H9 (cell line): ENCODE measurements around the gene LIMK2. TPM values are rescaled to one million over a fixed set of nuclear protein-coding genes. Genes with fewer than 3 reads are reported as not detected.

Source experiments
- DNase-seq: peaks from one replicate; pipeline ENCODE4 v3.0.0-alpha.2; 2017
- H2AFZ ChIP-seq: one replicate; pipeline ENCODE4 v1.6.1; 2013; ENCODE audit warnings: mild to moderate bottlenecking, low read length, control low read depth, moderate library complexity
- H2AK5ac ChIP-seq: 2 replicates; pipeline ENCODE4 v1.6.1; 2013; ENCODE audit warnings: low read length, control low read depth, mixed read lengths; ENCODE audit not compliant: insufficient read length
- H2BK120ac ChIP-seq: one replicate; pipeline ENCODE4 v1.6.1; 2013; ENCODE audit warnings: low read depth, mild to moderate bottlenecking, low read length, control low read depth, inconsistent platforms; ENCODE audit not compliant: poor library complexity, severe bottlenecking
- H2BK12ac ChIP-seq: 2 replicates; pipeline ENCODE4 v1.6.1; 2013; ENCODE audit warnings: low read length, control low read depth, mixed read lengths, low read depth; ENCODE audit not compliant: insufficient read length
- H2BK15ac ChIP-seq: 2 replicates; pipeline ENCODE4 v1.6.1; 2013; ENCODE audit warnings: low read depth, low read length, control low read depth
- H2BK20ac ChIP-seq: one replicate; pipeline ENCODE4 v1.6.1; 2013; ENCODE audit warnings: low read depth, mild to moderate bottlenecking, low read length, control low read depth, inconsistent platforms; ENCODE audit not compliant: poor library complexity, severe bottlenecking
- H2BK5ac ChIP-seq: 2 replicates; pipeline ENCODE4 v1.6.1; 2013; ENCODE audit warnings: low read length, control low read depth, mixed read lengths; ENCODE audit not compliant: insufficient read length
- H3K14ac ChIP-seq: 2 replicates; pipeline ENCODE4 v1.6.1; 2013; ENCODE audit warnings: low read length, control low read depth; ENCODE audit not compliant: insufficient read depth
- H3K18ac ChIP-seq: 2 replicates; pipeline ENCODE4 v1.6.1; 2013; ENCODE audit warnings: low read depth, mild to moderate bottlenecking, mixed read lengths, low read length, control low read depth; ENCODE audit not compliant: insufficient read length
- H3K23ac ChIP-seq: 2 replicates; pipeline ENCODE4 v1.6.1; 2013; ENCODE audit warnings: low read length, control low read depth, mixed read lengths, low read depth; ENCODE audit not compliant: insufficient read length
- H3K23me2 ChIP-seq: 2 replicates; pipeline ENCODE4 v1.6.1; 2013; ENCODE audit warnings: low read depth, mild to moderate bottlenecking, mixed read lengths, low read length, control low read depth; ENCODE audit not compliant: insufficient read length, poor library complexity, severe bottlenecking
- H3K27ac ChIP-seq: 2 replicates; pipeline ENCODE4 v1.5.1; 2013; ENCODE audit warnings: low read length, control low read depth, mixed read lengths, low read depth; ENCODE audit not compliant: insufficient read length
- H3K27me3 ChIP-seq: 2 replicates; pipeline ENCODE4 v1.6.1; 2013; ENCODE audit warnings: low read length, control low read depth, inconsistent platforms; ENCODE audit not compliant: insufficient read depth
- H3K4ac ChIP-seq: 2 replicates; pipeline ENCODE4 v1.6.1; 2013; ENCODE audit warnings: low read depth, mild to moderate bottlenecking, control low read depth, inconsistent platforms, low read length, moderate library complexity
- H3K4me1 ChIP-seq: 2 replicates; pipeline ENCODE4 v1.6.1; 2013; ENCODE audit warnings: low read length, control low read depth, inconsistent platforms; ENCODE audit not compliant: insufficient read depth
- H3K4me2 ChIP-seq: 2 replicates; pipeline ENCODE4 v1.6.1; 2013; ENCODE audit warnings: low read length, control low read depth, mixed read lengths; ENCODE audit not compliant: insufficient read length, insufficient read depth
- H3K56ac ChIP-seq: 2 replicates; pipeline ENCODE4 v1.6.1; 2013; ENCODE audit warnings: low read depth, mild to moderate bottlenecking, mixed read lengths, low read length, control low read depth; ENCODE audit not compliant: insufficient read length
- H3K79me1 ChIP-seq: 2 replicates; pipeline ENCODE4 v1.6.1; 2013; ENCODE audit warnings: low read depth, mild to moderate bottlenecking, moderate library complexity, low read length, control low read depth, inconsistent platforms; ENCODE audit not compliant: insufficient read depth, poor library complexity, severe bottlenecking
- H3K79me2 ChIP-seq: 2 replicates; pipeline ENCODE4 v1.6.1; 2013; ENCODE audit warnings: low read length, control low read depth, inconsistent platforms; ENCODE audit not compliant: insufficient read depth
- H3K9ac ChIP-seq: 2 replicates; pipeline ENCODE4 v1.6.1; 2013; ENCODE audit warnings: low read length, control low read depth, mixed read lengths; ENCODE audit not compliant: insufficient read length; ENCODE audit errors: extremely low read depth
- H3K9me3 ChIP-seq: one replicate; pipeline ENCODE4 v1.6.1; 2013; ENCODE audit warnings: low read depth, low read length, inconsistent platforms; ENCODE audit not compliant: control insufficient read depth
- H3T11ph ChIP-seq: one replicate; pipeline ENCODE4 v1.6.1; 2013; ENCODE audit warnings: mild to moderate bottlenecking, low read length, control low read depth, inconsistent platforms
- H4K20me1 ChIP-seq: one replicate; pipeline ENCODE4 v1.6.1; 2013; ENCODE audit not compliant: control insufficient read depth, insufficient read length, insufficient read depth
- H4K5ac ChIP-seq: 2 replicates; pipeline ENCODE4 v1.6.1; 2013; ENCODE audit warnings: low read depth, mild to moderate bottlenecking, mixed read lengths, low read length, control low read depth; ENCODE audit not compliant: insufficient read length
- H4K8ac ChIP-seq: replicated peaks from 2 replicates; pipeline ENCODE4 v1.6.1; 2013; ENCODE audit warnings: low read length, control low read depth, mixed read lengths, low read depth; ENCODE audit not compliant: insufficient read length
- H4K91ac ChIP-seq: 2 replicates; pipeline ENCODE4 v1.6.1; 2013; ENCODE audit warnings: low read depth, mild to moderate bottlenecking, moderate library complexity, mixed read lengths, low read length, control low read depth; ENCODE audit not compliant: insufficient read length
- H3K27ac Mint-ChIP-seq, 3 experiments: 2 replicates in 2 of 3; 3 replicates in 1 of 3; pipeline ENCODE4 v1.8.0; 2020 to 2021; ENCODE audit warnings: mixed read lengths in 3 of 3, mild to moderate bottlenecking in 1 of 3, moderate library complexity in 1 of 3
- H3K27me3 Mint-ChIP-seq: 2 replicates; pipeline ENCODE4 v1.8.0; 2021; ENCODE audit warnings: low read depth, mild to moderate bottlenecking, moderate library complexity, mixed read lengths
- H3K36me3 Mint-ChIP-seq, 3 experiments: 2 replicates in 2 of 3; 3 replicates in 1 of 3; pipeline ENCODE4 v1.8.0; 2020 to 2021; ENCODE audit warnings: low read depth in 3 of 3, mixed read lengths in 3 of 3; ENCODE audit not compliant: insufficient read depth in 1 of 3
- H3K4me1 Mint-ChIP-seq, 2 experiments: 2 replicates each; pipeline ENCODE4 v1.8.0; 2020; ENCODE audit warnings: mixed read lengths in 2 of 2
- H3K4me3 Mint-ChIP-seq, 2 experiments: 2 replicates in 1 of 2; 3 replicates in 1 of 2; pipeline ENCODE4 v1.8.0; 2020 to 2021; ENCODE audit warnings: mild to moderate bottlenecking in 2 of 2, mixed read lengths in 2 of 2, moderate library complexity in 1 of 2
- H3K9me3 Mint-ChIP-seq, 2 experiments: 2 replicates in 1 of 2; 3 replicates in 1 of 2; pipeline ENCODE4 v1.8.0; 2020; ENCODE audit warnings: mild to moderate bottlenecking in 2 of 2, mixed read lengths in 2 of 2, moderate library complexity in 1 of 2
- CTCF ChIP-seq: fragments of 200-600 bp; sonication (generic); conservative IDR thresholded peaks from 3 replicates; pipeline ENCODE4 v1.8.0; 2021; ENCODE audit warnings: antibody characterized with exemption, mild to moderate bottlenecking
- WGBS: extraction: QIAGEN DNeasy Blood & Tissue Kit; methylation state at CpG from one replicate; pipeline ENCODE4 v1.1.7; 2013; ENCODE audit warnings: missing lambda C conversion rate, low lambda C conversion rate, mixed read lengths; ENCODE audit not compliant: insufficient read length; ENCODE audit errors: extremely low coverage; 5-methylcytosine and 5-hydroxymethylcytosine counted together
- total RNA-seq: library from RNA; stranded (reverse); gene quantifications from 2 replicates; pipeline ENCODE4 v1.2.1, GENCODE V29; 2021

LIMK2 gene
- total RNA-seq, 1 experiment from 2014 or later: 51.3 TPM

- H3T11ph ChIP-seq: no peak overlapping the region
- no peaks in the 10 kb centered on the region for H3K27me3 ChIP-seq
- peak overlapping the region in 2 of 3 experiments; percentile 34 to 40; a peak in 3 of 7 replicates for H3K27ac Mint-ChIP-seq
- no peak overlapping the region for H3K23ac ChIP-seq
- no peak overlapping the region for H3K4ac ChIP-seq
- peaks cover 14 to 16% of the 10 kb centered on the region in 2 experiments for H3K4me1 Mint-ChIP-seq
- H3K9me3 ChIP-seq: no peaks in the 10 kb centered on the region
- no peak overlapping the region for H2BK12ac ChIP-seq
- no peaks in the 10 kb centered on the region for H3K27me3 Mint-ChIP-seq
- H3K9me3 Mint-ChIP-seq: no peaks in the 10 kb centered on the region
- H3K79me2 ChIP-seq: no peaks in the 10 kb centered on the region
- H3K9ac ChIP-seq: no peak overlapping the region
- H3K79me1 ChIP-seq: peaks cover 3% of the 10 kb centered on the region
- no peak overlapping the region for H3K18ac ChIP-seq
- no peak overlapping the region for H2BK20ac ChIP-seq
- H4K8ac ChIP-seq: no peak overlapping the region
- H4K91ac ChIP-seq: no peak overlapping the region
- no peak overlapping the region for H2AFZ ChIP-seq
- no peaks in the 10 kb centered on the region for H3K23me2 ChIP-seq
- no peak overlapping the region for H3K4me3 Mint-ChIP-seq
- no peak overlapping the region for H2BK15ac ChIP-seq
- H3K56ac ChIP-seq: no peak overlapping the region
- WGBS: no CpG with 5 or more reads among the region's 9 CpGs
- TF ChIP-seq CTCF: no peak
- no peak overlapping the region for H2AK5ac ChIP-seq
- H3K4me1 ChIP-seq: no peaks in the 10 kb centered on the region
- no peaks in the 10 kb centered on the region for H4K20me1 ChIP-seq
- no peak overlapping the region for H3K4me2 ChIP-seq
- H3K14ac ChIP-seq: no peak overlapping the region
- H3K36me3 Mint-ChIP-seq: peaks cover 38 to 90% (median 77%) of the 10 kb centered on the region in 3 experiments; a peak in 6 of 7 replicates
- DNase-seq: no peak
- no peak overlapping the region for H2BK120ac ChIP-seq
- H2BK5ac ChIP-seq: no peak overlapping the region
- no peak overlapping the region for H3K27ac ChIP-seq
- no peak overlapping the region for H4K5ac ChIP-seq
These were observed 115.9 kb downstream of the LIMK2 start for GRCh38 chr22:31327806-31328543.
